Endothelial cell (in vitro differentiated cells): ENCODE data around the gene AP3S1. TPM values are rescaled to one million over a fixed set of nuclear protein-coding genes. Genes with fewer than 3 reads are reported as not detected.
A peak's percentile ranks its signal among the peaks of the same experiment; 100 is the strongest.

ENCODE experiments used
- DNase-seq: peaks from one replicate; pipeline ENCODE4 v3.0.0; 2021; ENCODE audit warnings: low spot score
- H3K27ac Mint-ChIP-seq: one replicate; pipeline ENCODE4 v1.8.0; 2021; ENCODE audit warnings: mixed read lengths, inconsistent platforms; ENCODE audit not compliant: unreplicated experiment
- H3K27me3 Mint-ChIP-seq: one replicate; pipeline ENCODE4 v1.8.0; 2021; ENCODE audit warnings: mild to moderate bottlenecking, moderate library complexity, mixed read lengths, inconsistent platforms; ENCODE audit not compliant: unreplicated experiment
- H3K36me3 Mint-ChIP-seq: one replicate; pipeline ENCODE4 v1.8.0; 2021; ENCODE audit warnings: mild to moderate bottlenecking, low read depth, mixed read lengths, inconsistent platforms; ENCODE audit not compliant: unreplicated experiment
- H3K4me1 Mint-ChIP-seq: one replicate; pipeline ENCODE4 v1.8.0; 2021; ENCODE audit warnings: mild to moderate bottlenecking, mixed read lengths, inconsistent platforms; ENCODE audit not compliant: unreplicated experiment
- H3K4me3 Mint-ChIP-seq: one replicate; pipeline ENCODE4 v1.8.0; 2021; ENCODE audit warnings: mild to moderate bottlenecking, mixed read lengths, inconsistent platforms; ENCODE audit not compliant: unreplicated experiment
- H3K9me3 Mint-ChIP-seq: one replicate; pipeline ENCODE4 v1.8.0; 2021; ENCODE audit warnings: mixed read lengths, inconsistent platforms; ENCODE audit not compliant: unreplicated experiment
- total RNA-seq: library from RNA; stranded (reverse); fragmentation: NEBNext Ultra II Directional; extraction: Animal tissue kit (Norgen Biotek cat#: 25700); gene quantifications from one replicate; pipeline ENCODE4 v1.2.1, GENCODE V29; 2021; ENCODE audit not compliant: unreplicated experiment
- TF ChIP-seq, protein P1 (sequence below): fragments of 200-600 bp; sonication (generic); IDR thresholded peaks from one replicate; pipeline ENCODE4 v1.5.0; 2021; ENCODE audit warnings: antibody characterized with exemption; ENCODE audit not compliant: unreplicated experiment

The AP3S1 gene
- total RNA-seq, 1 donor from 2014 or later, result 118 TPM

DNA sequence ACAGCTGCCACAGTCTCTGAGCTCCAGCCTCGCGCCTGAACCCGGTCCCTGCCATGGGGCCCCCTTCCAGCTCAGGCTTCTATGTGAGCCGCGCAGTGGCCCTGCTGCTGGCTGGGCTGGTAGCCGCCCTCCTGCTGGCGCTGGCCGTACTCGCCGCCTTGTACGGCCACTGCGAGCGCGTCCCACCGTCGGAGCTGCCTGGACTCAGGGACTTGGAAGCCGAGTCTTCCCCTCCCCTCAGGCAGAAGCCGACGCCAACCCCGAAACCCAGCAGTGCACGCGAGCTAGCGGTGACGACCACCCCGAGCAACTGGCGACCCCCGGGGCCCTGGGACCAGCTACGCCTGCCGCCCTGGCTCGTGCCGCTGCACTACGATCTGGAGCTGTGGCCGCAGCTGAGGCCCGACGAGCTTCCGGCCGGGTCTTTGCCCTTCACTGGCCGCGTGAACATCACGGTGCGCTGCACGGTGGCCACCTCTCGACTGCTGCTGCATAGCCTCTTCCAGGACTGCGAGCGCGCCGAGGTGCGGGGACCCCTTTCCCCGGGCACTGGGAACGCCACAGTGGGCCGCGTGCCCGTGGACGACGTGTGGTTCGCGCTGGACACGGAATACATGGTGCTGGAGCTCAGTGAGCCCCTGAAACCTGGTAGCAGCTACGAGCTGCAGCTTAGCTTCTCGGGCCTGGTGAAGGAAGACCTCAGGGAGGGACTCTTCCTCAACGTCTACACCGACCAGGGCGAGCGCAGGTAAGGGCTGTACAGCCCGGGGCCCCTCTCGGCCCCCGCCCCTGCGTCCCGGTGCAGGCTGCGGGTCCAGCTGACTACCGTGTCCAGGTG, 121.0 kb downstream of the AP3S1 start:
- H3K4me1 Mint-ChIP-seq, result peaks cover 8% of the 10 kb centered on the region
- H3K4me3 Mint-ChIP-seq, result no peak overlapping the region
- H3K36me3 Mint-ChIP-seq, result no peaks in the 10 kb centered on the region
- TF ChIP-seq, protein P1, sequence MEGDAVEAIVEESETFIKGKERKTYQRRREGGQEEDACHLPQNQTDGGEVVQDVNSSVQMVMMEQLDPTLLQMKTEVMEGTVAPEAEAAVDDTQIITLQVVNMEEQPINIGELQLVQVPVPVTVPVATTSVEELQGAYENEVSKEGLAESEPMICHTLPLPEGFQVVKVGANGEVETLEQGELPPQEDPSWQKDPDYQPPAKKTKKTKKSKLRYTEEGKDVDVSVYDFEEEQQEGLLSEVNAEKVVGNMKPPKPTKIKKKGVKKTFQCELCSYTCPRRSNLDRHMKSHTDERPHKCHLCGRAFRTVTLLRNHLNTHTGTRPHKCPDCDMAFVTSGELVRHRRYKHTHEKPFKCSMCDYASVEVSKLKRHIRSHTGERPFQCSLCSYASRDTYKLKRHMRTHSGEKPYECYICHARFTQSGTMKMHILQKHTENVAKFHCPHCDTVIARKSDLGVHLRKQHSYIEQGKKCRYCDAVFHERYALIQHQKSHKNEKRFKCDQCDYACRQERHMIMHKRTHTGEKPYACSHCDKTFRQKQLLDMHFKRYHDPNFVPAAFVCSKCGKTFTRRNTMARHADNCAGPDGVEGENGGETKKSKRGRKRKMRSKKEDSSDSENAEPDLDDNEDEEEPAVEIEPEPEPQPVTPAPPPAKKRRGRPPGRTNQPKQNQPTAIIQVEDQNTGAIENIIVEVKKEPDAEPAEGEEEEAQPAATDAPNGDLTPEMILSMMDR, result no peak
- peaks cover 5% of the 10 kb centered on the region for H3K27me3 Mint-ChIP-seq
- H3K27ac Mint-ChIP-seq, result no peak overlapping the region
- peak; percentile 20 for DNase-seq
- no peaks in the 10 kb centered on the region for H3K9me3 Mint-ChIP-seq

GRCh38 chr5:115963566-115963965, 121.8 kb downstream of the AP3S1 start:
- Mint-ChIP-seq H3K27ac (no peak overlapping the region), H3K27me3 (peaks cover 5% of the 10 kb centered on the region), H3K9me3 (no peaks in the 10 kb centered on the region), H3K4me3 (peak overlapping the region; percentile 56), H3K36me3 (no peaks in the 10 kb centered on the region), H3K4me1 (peaks cover 8% of the 10 kb centered on the region)
- no peak for DNase-seq
- TF ChIP-seq, protein P1, result no peak

Other genes starting within 250 kb of the AP3S1 start
- gene TICAM2, start 239.5 kb upstream of the AP3S1 start, total RNA-seq, result 1.9 TPM
- gene TMED7, start 215.9 kb upstream of the AP3S1 start, total RNA-seq, result 89.9 TPM
- 2.9 TPM for gene CDO1, start 25.3 kb upstream of the AP3S1 start, total RNA-seq
- 50.8 TPM for gene ATG12, start 370 bp upstream of the AP3S1 start, total RNA-seq
- 1.3 TPM for gene LVRN, start 120.5 kb downstream of the AP3S1 start, total RNA-seq
- gene ARL14EPL, start 190.5 kb downstream of the AP3S1 start, total RNA-seq, result not detected
- 27.8 TPM for gene COMMD10, start 243.1 kb downstream of the AP3S1 start, total RNA-seq